TTC549 (cell line): ENCODE results near the gene DSEL.

ENCODE experiments used
- FAIRE-seq: peaks from 2 replicates; lab custom pipeline; 2012; peaks lifted over from hg19 to GRCh38; lab: Jason Lieb, UNC

DSEL gene

GRCh38 chr18:67516539-67517443, at the start of gene DSEL:
DSEL (minus strand) TSS chr18:67516720; CDS start chr18:67514608, 2,112 bp downstream.
- FAIRE-seq, result no peak

GRCh38 chr18:67553437-67553836, 36.9 kb upstream of the DSEL start:
- FAIRE-seq, result no peak

- FAIRE-seq, result no peak
These were observed 34.5 kb upstream of the DSEL start for GRCh38 chr18:67550872-67551520.

GRCh38 chr18:67549946-67550345, 33.4 kb upstream of the DSEL start:
- no peak for FAIRE-seq

GRCh38 chr18:67545681-67546080, 29.2 kb upstream of the DSEL start:
- no peak for FAIRE-seq

- no peak for FAIRE-seq
These were observed 24.0 kb upstream of the DSEL start for GRCh38 chr18:67540559-67540958.

- no peak for FAIRE-seq
These were observed 15.4 kb upstream of the DSEL start for GRCh38 chr18:67531929-67532328.

- no peak for FAIRE-seq
These were observed 9.0 kb upstream of the DSEL start for GRCh38 chr18:67525328-67526099.

GRCh38 chr18:67520351-67520921, 3.9 kb upstream of the DSEL start:
- no peak for FAIRE-seq

GRCh38 chr18:67519592-67519991, 3.1 kb upstream of the DSEL start:
- FAIRE-seq, result no peak

- no peak for FAIRE-seq
These were observed 2.0 kb upstream of the DSEL start for GRCh38 chr18:67518566-67518965.

- FAIRE-seq, result no peak
These were observed 885 bp upstream of the DSEL start for GRCh38 chr18:67517444-67517765.

- FAIRE-seq, result no peak
These were observed 480 bp downstream of the DSEL start for GRCh38 chr18:67515942-67516538.

- no peak for FAIRE-seq
These were observed 1.5 kb downstream of the DSEL start for GRCh38 chr18:67514901-67515540.

- FAIRE-seq, result no peak
These were observed 2.1 kb downstream of the DSEL start for GRCh38 chr18:67514465-67514864.

GRCh38 chr18:67513280-67513679, 3.2 kb downstream of the DSEL start:
- no peak for FAIRE-seq

GRCh38 chr18:67511840-67512239, 4.7 kb downstream of the DSEL start:
- FAIRE-seq, result no peak

GRCh38 chr18:67510831-67511230, 5.7 kb downstream of the DSEL start:
- FAIRE-seq, result no peak

- FAIRE-seq, result no peak
These were observed 6.7 kb downstream of the DSEL start for GRCh38 chr18:67509741-67510391.

GRCh38 chr18:67508146-67508545, 8.4 kb downstream of the DSEL start:
- FAIRE-seq, result no peak

GRCh38 chr18:67504739-67505138, 11.8 kb downstream of the DSEL start:
- FAIRE-seq, result no peak
